Measurements from ENCODE around the gene PARS2.

PARS2 gene

DNA sequence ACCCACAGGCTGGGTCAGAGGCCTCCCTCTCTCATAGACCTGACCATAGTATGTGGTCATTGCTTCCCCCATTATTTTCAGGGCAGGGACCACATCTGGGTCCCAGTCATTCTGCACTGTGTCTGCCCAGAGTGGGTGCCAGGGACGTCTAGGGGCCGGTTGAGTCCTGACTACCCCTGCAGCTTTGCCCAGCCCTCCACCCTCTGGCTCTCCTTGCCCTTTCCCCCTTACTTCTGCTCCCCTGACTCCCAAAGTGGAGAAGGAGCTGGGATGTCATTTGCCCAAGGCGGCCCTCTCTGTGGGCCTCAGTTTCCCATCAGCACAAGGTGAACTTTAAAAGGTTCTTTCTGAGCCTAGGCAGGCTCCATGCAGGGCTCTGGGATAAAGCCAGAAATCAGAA is 41.1 kb upstream of the PARS2 start:
- DNase-seq (ENCODE audit: low read depth): no peak
- H3K4me3 ChIP-seq (ENCODE audit: low read length): no peak overlapping the region
- TF ChIP-seq, protein P1, sequence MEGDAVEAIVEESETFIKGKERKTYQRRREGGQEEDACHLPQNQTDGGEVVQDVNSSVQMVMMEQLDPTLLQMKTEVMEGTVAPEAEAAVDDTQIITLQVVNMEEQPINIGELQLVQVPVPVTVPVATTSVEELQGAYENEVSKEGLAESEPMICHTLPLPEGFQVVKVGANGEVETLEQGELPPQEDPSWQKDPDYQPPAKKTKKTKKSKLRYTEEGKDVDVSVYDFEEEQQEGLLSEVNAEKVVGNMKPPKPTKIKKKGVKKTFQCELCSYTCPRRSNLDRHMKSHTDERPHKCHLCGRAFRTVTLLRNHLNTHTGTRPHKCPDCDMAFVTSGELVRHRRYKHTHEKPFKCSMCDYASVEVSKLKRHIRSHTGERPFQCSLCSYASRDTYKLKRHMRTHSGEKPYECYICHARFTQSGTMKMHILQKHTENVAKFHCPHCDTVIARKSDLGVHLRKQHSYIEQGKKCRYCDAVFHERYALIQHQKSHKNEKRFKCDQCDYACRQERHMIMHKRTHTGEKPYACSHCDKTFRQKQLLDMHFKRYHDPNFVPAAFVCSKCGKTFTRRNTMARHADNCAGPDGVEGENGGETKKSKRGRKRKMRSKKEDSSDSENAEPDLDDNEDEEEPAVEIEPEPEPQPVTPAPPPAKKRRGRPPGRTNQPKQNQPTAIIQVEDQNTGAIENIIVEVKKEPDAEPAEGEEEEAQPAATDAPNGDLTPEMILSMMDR (IDR thresholded peaks at IDR 0.05; ENCODE audit: insufficient read depth, low read depth, low read length, missing control alignments): no peak

DNA sequence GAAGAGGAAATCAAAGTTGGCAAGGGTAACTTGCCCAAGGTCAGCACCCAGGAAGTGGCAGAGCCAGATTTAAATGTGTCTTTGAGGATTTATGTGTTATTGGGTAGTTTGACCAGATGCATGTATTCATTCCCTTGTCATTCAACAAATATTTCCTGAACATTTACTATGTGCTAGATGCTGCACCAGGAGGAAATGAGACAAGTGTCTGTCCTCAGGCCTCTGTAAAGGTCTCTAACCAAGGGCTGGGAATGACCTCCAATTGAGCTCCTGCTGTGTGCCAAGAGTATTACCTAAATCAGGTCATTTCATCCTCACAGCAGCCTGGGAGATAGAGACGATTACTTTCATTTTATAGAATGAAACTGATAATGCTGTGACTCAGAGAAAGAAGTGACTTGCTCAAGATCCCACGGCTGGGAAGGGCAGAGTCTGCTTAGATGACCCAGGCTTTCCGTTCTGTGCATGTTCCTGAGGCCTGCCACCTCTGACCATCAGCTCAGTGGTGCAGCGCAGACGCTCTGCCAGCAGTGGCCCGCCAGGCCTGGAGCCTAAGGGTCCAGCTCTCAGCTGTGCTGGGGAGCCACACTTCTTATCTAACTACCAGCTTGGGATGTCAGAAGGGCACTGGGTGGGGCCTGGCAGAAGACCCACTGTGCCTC is 40.3 kb upstream of the PARS2 start:
- TF ChIP-seq, protein P1 (IDR thresholded peaks at IDR 0.05; ENCODE audit: insufficient read depth, low read depth, low read length, missing control alignments): no peak
- H3K4me3 ChIP-seq (ENCODE audit: low read length): no peak overlapping the region
- peak; percentile 28 for DNase-seq (ENCODE audit: low read depth)

GRCh38 chr1:54803761-54804470 is 39.6 kb upstream of the PARS2 start:
- DNase-seq (ENCODE audit: low read depth): no peak
- H3K4me3 ChIP-seq (ENCODE audit: low read length): no peak overlapping the region
- TF ChIP-seq, protein P1 (IDR thresholded peaks at IDR 0.05; ENCODE audit: insufficient read depth, low read depth, low read length, missing control alignments): no peak

DNA sequence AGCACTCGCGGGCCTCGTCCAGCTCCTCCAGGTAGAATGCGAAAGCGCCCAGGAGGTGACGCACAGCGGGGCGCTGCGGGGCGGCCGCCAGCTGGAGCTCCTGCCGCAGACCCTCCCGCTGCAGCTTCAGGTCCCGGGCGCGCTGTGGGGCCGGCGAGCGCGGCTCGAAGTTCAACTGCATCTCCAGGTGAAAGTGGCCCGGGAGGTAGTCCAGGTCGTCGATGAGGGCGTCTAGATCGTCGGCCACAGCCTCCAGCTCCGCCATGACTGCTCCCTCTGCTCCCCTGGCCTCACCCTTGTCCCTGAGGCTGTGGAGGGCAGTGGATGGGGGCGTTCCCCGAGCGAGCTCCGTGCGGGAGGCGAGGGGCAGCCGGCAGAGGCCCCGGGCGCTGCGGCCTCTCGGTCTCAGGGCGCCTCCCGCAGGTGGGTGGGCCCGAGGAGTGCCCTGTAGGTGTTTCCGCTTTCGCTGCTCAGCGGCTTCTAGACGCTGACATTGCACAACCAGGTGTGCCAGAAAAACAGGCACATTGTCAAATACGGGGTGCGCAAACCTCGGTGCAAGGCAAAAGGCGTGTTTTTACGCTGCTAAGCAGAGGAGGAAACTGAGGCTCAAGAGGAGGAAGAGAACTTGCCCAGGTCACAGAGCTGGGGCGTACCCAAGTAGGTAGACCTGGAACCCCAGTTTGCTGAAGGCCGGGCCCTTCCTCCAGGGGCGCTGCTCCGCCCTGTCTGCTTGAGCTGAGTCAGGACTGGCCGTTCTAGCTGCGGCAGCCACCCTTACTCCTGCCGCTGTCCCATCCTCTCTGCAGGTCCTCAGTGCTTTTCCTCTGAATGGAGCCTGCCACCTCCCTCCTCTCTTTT is 36.8 kb upstream of the PARS2 start, which contains the start of gene TTC22:
Gene TTC22 (minus strand): TSS at position 425 of the 861 bp plus-strand sequence. CDS start 160 bp downstream, at position 265.
- H3K4me3 ChIP-seq (ENCODE audit: low read length): peak within 1 kb of the TSS; percentile 66
- TF ChIP-seq, protein P1 (IDR thresholded peaks at IDR 0.05; ENCODE audit: insufficient read depth, low read depth, low read length, missing control alignments): peak; percentile 77
- DNase-seq (ENCODE audit: low read depth): peak; percentile 80

- peak overlapping the region; percentile 66 for H3K4me3 ChIP-seq (ENCODE audit: low read length)
- TF ChIP-seq, protein P1 (IDR thresholded peaks at IDR 0.05; ENCODE audit: insufficient read depth, low read depth, low read length, missing control alignments): no peak
- no peak for DNase-seq (ENCODE audit: low read depth)
These were observed 35.9 kb upstream of the PARS2 start for GRCh38 chr1:54800041-54800898.
